HG03095 (cell line): Measurements from ENCODE around the gene SLC25A42.
A peak's percentile ranks its signal among the peaks of the same experiment; 100 is the strongest.
"Not testable (repeated sequence)": the region's sequence is repeated elsewhere in the genome, so short reads cannot be mapped to it uniquely, and the experiment has no call there.

Experiments used
- ATAC-seq: cut with Tn5 transposase; IDR thresholded peaks from one replicate; pipeline ENCODE4 v1.9.1; 2021; ENCODE audit warnings: moderate library complexity; ENCODE audit not compliant: unreplicated experiment

SLC25A42 gene, protein sequence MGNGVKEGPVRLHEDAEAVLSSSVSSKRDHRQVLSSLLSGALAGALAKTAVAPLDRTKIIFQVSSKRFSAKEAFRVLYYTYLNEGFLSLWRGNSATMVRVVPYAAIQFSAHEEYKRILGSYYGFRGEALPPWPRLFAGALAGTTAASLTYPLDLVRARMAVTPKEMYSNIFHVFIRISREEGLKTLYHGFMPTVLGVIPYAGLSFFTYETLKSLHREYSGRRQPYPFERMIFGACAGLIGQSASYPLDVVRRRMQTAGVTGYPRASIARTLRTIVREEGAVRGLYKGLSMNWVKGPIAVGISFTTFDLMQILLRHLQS

DNA sequence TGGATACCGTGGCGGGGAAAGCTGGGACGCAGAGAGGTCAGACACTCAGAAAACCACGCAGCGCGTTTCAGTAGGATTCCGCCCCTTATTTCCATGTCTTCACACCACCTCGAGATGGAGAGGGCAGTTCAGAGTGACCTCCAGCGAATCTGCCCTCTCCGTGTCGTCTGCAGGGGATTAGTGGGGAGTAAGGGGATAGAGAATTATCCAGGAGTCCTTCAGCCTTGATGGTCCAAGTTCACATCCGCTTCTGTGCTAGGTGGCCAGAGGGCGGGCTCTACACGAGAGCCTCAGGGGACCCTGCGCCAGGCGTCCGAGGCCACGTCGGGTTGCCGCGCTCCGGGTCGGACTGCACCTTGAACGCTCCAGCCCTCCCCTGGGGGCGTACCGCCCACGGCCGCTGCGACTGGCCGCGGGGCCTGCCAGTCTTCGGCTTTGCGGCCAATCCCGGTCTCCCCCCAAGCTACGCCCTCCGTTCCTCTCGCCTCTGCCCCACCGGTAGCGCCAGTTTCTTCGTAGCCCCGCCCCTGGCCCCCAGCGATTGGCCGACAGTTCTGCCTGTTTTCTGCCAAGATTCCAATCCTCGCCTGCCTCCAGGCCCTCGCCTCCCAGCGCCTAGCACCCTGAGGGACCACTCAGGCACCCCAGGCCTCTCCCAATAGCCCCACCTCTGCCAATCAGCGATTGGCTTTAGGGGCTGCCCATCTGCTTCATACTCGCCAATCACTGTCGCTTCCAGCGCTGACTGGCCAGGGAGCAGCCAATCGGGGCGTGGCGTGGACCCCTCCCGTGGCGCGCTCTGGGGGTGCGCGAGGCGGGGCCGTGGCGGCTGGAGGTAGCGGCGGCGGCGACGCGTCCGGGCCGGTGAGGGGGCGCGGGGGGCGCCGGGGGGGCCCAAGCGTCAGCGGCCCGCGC, at the start of gene SLC25A42:
TSS of gene SLC25A42 (plus strand) at position 812 of the 915 bp plus-strand sequence. CDS start 32,131 bp downstream, outside the sequence.
- peak; percentile 86 for ATAC-seq

GRCh38 chr19:19021115-19021514, 42.7 kb upstream of the SLC25A42 start:
- ATAC-seq: no peak

DNA sequence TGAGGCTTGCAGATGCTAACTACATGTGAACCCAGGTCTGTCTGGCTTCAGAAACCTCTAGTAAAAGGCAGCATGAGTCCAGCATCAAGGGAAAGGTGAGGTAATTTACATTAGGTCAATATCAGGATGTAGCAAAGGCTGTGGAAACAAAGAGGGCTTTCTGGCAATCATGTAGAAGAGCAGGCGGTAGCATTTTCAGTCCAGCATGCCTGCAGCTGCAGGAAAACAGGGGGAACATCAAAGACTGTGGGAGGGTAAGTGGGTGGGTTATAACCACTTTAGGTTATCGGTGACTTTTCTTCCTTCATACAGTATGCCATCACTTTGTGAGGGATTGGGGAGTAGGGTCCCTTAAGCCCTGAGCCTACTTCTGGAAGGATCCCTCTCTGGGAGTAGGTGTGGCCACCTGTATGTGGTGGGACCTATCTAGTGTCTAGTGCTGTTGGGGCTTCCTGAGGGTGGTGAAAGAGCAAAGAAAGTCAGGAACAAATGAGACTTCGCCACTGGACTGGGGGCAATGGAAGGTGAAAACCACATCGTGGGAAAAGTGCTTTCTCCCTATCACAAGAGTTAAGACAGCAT, 41.3 kb upstream of the SLC25A42 start:
- no peak for ATAC-seq

- not testable (repeated sequence) for ATAC-seq
Observed at GRCh38 chr19:19023376-19023775, 40.4 kb upstream of the SLC25A42 start.

DNA sequence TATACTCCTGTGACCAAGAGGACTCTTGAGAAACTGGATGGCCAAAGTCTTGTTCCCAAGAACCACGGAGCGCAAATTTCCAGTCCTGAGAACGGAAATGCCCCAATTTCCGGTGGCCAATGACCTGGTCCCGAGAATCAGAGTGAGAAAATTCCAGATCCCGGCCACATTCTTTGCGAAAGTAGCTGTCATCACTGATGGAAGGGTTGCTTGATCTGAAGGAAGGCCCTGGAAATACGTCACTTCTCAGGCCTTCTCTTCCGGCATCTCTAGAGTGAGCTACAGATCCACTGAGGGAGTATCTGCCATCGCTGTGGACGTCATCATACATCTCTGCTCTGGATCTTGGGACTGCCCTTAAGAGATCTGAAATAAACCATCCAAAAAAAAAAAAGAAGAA, 37.9 kb upstream of the SLC25A42 start:
- ATAC-seq: no peak

DNA sequence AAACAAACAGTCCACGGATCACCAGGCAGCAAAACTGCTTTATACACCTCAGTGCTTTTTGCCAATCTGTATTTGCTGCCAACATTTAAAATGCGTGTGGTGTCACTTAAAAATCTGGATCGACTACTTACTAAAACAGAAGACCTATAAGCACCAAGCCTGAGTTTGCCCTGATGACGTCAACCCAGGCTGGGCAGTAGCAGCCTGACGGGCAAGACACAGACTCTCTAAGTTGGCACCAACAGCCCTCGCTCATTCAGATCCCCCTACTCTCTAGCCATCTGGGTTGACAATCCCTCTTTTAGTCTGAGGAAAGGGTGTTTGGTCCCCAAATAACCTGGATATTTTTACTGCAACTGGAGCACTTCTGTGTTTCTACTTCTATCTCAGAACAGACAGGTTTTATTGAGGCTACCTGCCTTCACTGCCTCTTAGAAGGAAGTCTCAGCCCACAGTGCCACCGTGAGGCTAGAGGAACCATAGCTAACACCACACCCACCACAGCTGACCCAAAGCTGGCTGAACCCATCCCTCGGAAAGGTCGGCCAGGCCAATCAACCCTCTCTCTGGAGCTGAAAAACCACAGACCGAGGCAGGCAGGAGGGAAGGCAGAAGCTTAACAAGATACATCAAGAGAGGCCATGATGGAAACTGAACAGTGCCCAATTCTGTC, 37.4 kb upstream of the SLC25A42 start:
- ATAC-seq: no peak

DNA sequence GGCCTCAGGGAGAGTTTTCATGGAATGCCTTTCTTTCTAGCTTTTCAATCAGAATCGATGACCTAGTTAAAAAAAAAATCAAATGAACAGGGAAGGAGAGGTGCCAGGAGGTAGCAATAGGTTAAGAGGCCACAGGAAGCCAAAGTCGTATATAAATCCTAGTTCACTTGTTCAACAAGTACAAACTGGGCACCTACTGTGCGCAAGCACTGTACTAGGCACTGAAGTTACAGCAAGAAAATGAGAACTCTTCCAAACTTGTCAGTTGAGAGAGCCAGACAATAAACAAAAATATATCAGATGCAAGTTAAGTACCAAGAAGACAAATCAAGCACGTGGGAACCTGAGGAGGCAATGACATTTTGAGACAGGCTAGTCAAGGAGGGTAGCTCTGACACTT, 36.6 kb upstream of the SLC25A42 start:
- ATAC-seq: no peak

DNA sequence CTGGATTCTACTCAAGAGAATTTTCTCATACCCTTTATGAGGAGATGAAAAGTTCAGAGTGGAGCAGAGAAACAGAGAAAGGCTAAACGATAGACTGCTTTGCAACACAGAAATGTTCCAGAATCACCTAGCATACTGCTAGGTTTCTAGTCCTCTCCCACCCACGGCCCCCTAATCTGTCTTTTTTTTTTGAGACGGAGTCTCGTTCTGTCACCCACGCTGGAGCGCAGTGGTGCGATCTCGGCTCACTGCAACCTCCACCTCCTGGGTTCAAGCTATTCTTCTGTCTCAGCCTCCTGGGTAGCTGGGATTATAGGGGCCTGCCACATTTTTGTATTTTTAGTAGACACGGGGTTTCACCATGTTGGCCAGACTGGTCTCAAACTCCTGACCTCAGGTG, 35.3 kb upstream of the SLC25A42 start:
- no peak for ATAC-seq

DNA sequence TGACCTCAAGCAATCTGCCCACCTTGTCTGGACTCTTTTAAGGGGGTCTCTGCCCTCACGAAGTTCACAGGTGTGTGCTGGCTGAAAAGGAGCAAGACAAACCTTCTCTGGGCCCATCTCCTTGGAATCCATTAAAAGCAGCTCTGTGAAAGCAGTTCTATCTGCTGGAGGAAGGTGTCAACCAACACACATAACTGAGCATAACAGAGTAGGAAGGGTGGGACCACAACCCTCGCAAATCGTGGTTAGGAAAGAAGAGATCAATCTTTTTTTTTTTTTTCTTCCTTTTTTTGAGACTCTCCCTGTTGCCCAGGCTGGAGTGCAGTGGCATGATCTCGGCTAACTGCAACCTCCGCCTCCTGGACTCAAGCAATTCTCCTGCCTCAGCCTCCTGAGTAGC, 31.9 kb upstream of the SLC25A42 start:
- no peak for ATAC-seq

DNA sequence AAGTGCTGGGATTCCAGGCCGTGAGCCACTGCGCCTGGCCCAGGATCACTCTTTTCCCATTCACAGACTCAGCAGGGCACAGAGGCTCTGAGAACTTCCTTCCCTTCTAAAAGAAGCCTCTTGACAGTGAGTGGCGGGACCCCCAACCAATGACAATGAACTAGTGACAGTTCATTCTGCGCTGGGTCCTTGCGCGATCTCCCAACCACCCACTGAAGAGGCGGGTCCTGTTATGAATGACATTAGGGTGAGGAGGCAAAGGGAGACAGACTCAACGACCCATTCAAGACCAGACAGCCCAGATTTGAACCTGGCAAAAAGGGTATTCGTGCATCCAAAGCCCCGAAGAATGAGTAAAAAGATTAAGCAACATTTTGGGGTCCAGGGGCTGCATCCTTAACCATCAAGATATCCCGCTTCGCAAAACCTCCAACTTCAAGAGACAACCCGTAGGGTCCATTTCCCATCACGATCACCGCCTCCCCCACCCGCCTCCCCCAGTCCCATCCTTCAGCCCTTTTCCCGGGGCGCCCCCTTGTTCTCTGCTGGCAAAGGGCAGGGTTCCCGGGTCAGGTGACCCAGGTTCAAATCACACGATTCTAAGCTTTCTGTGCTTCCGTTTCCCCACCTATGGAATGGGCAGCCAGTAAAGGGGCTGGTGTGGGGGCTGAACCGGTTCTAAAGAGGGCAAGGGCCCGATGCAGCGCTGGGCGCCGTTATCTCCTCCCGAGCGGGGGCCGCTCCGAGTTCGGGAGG, 31.2 kb upstream of the SLC25A42 start:
- ATAC-seq: peak; percentile 42

GRCh38 chr19:19033176-19033425, 30.7 kb upstream of the SLC25A42 start:
- no peak for ATAC-seq

DNA sequence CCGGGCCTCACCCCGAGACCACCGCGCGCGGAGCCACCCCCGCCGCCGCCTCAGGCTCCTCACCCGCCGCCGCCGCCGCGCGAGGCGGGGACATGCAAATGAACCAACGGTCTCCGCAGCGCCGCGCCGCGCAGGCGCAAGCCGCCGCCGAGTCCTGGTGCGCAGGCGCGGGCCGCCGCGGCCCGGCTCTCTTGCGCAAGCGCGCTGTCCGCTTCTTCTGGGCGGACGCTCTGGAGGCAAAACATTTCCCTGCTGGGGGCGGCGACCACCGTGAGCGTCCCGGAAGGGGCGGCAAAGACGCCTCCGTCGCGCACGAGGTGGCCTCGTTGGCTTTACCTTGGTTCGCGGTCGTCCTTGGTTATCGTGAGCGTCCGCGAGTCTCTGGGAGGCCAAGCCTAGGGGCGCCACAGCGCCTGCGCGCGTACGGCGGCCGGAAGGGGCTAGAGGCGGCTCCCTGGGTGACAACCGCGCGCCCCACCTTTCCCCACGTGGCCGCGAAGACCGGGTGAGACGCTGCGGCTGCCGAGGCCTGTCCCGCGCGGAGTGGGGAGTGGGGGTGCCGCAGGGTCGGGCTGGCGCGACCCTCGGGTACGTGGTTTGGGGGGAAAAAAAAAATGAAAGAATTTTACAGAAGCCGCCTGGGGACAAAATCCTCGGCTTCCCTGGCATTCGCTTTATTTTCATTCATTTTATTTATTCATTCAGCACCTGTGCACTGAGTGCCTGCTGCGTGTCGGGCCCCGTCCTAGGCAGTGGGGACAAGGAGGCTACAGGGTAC, 30.2 kb upstream of the SLC25A42 start, which contains the start of the genes ARMC6 and SUGP2:
TSS of gene ARMC6 (plus strand) at position 178 of the 778 bp plus-strand sequence. CDS start 607 bp downstream, outside the sequence.
TSS of gene SUGP2 (minus strand) at position 92 of the 778 bp plus-strand sequence. CDS start 2,446 bp downstream, outside the sequence.
- ATAC-seq: peak; percentile 50

GRCh38 chr19:19034204-19034624, 29.6 kb upstream of the SLC25A42 start:
- peak; percentile 38 for ATAC-seq

- no peak for ATAC-seq
Observed at GRCh38 chr19:19039901-19040300, 23.9 kb upstream of the SLC25A42 start.

- no peak for ATAC-seq
Observed at GRCh38 chr19:19040417-19040816, 23.4 kb upstream of the SLC25A42 start.

DNA sequence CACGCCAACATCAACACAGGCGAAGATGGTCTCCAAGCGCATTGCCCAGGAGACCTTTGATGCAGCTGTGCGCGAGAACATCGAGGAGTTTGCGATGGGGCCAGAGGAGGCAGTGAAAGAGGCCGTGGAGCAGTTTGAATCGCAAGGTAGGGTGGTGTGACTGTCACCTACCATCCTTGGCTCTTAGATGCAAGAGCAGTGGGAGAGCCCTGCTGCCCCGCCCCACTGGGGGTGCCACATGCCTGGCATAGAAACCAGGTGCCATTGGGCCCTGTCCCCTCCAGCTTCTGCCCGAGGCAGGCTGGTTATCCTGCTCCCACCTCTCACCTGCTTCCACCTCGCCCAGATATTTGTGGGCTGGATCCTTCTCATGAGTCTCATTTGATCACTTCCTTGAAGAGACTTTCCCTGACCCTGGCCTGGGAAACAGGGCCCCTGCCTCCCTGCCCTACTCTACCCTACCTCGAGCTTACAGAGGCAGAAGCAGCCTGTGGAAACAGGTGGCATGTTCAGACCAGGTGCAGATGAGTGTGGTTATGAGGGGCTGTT, 21.0 kb upstream of the SLC25A42 start:
- no peak for ATAC-seq

- ATAC-seq: no peak
Observed at GRCh38 chr19:19043481-19043880, 20.3 kb upstream of the SLC25A42 start.

GRCh38 chr19:19043881-19044280, 19.9 kb upstream of the SLC25A42 start:
- ATAC-seq: no peak

DNA sequence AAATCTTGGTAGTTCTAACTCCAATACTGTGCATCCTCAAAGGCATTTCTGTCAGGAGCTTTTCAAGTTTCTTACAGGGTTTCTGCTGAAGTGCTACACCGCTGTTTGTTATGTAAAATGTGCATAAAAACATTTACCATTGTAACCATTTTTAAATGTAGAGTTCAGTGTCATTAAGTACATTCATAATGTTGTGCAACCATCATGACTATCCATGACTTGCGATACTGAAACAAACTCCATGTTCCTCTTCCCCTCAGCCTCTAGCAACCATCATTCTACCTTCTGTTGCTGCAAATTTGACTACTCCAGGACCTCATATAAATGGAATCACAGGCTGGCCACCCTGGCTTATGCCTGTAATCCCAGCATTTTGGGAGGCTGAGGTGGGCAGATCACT, 14.4 kb upstream of the SLC25A42 start:
- ATAC-seq: no peak
